Stimulated activated naive CD8-positive, alpha-beta T cell treated with anti-CD3 and anti-CD28 coated beads, Interleukin-15, Interleukin-2, amounts not matched to agents 100 ng/mL and 50 ng/mL, for 24 hours (primary cell): ENCODE measurements around the gene NEBL.

Experiments used
- H3K27ac Mint-ChIP-seq: one replicate; pipeline ENCODE4 v1.8.0; 2021; ENCODE audit warnings: mild to moderate bottlenecking, mixed read lengths
- H3K27me3 Mint-ChIP-seq: one replicate; pipeline ENCODE4 v1.8.0; 2021; ENCODE audit warnings: mixed read lengths
- H3K36me3 Mint-ChIP-seq: one replicate; pipeline ENCODE4 v1.8.0; 2021; ENCODE audit warnings: low read depth, mixed read lengths
- H3K4me1 Mint-ChIP-seq: one replicate; pipeline ENCODE4 v1.8.0; 2021; ENCODE audit warnings: low read depth, mixed read lengths
- H3K4me3 Mint-ChIP-seq: one replicate; pipeline ENCODE4 v1.8.0; 2021; ENCODE audit warnings: mild to moderate bottlenecking, mixed read lengths
- H3K9me3 Mint-ChIP-seq: one replicate; pipeline ENCODE4 v1.8.0; 2021; ENCODE audit warnings: mixed read lengths

NEBL gene

DNA sequence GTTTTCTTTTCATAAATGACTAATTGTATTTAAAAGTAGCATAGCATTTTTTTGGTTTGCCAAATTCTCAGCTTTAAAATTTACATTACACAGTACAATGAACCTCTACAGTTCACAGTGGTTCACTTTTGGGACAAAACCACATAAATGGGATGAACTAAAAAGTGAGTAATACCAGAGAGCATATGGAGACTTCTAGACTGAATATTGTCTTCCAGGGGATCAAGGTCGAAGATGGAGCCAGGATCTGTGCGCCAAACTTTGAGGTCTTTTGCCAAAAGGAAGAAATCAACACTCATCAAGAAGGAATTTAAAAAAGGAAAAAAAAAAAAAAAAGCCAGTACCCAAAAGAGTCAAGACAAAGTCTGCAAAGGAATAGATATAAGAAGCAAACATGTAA, 87.5 kb downstream of the NEBL start:
- no peak overlapping the region for H3K4me3 Mint-ChIP-seq
- H3K36me3 Mint-ChIP-seq: no peaks in the 10 kb centered on the region
- H3K27me3 Mint-ChIP-seq: no peaks in the 10 kb centered on the region
- H3K9me3 Mint-ChIP-seq: no peaks in the 10 kb centered on the region
- no peak overlapping the region for H3K27ac Mint-ChIP-seq
- H3K4me1 Mint-ChIP-seq: no peaks in the 10 kb centered on the region

DNA sequence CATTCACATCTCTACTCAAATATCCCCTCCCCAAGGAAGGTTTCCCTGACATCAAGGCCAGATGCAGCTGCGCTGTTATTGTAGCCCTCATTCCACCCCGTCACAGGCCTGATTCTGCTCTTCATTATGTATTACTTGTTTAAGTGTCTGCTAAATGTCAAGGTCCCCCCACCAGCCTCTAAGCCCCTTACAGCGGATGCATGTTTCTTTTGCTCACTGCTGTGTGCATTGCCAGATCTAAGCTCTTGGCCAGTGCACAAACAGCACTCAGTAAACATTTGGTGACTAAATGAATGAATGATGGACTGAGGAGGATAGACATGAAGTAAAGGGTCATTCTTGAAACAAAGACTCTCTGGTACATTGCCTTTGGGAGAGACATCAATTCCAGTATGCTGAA, 90.6 kb downstream of the NEBL start:
- H3K4me3 Mint-ChIP-seq: no peak overlapping the region
- no peaks in the 10 kb centered on the region for H3K9me3 Mint-ChIP-seq

DNA sequence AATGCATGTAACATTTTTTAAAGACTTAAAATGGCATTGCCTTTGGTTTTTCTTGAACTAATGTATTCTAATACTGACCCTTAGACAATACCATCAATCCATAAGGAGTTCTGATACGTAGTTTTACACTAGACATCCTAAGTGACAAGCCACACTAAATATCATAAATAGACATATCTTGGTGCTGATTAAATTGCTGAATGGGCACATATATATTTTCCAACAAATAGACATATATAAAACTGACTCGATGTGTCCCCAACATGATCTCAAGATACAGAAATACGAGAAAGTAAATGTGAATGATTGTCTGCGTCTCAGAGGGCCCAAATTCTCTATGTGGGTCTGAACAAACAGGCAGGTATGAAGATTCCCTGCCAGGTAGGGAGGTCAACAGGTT, 99.8 kb downstream of the NEBL start:
- Mint-ChIP-seq H3K4me3 (no peak overlapping the region), H3K27me3 (no peaks in the 10 kb centered on the region), H3K27ac (no peak overlapping the region), H3K9me3 (peaks cover 5% of the 10 kb centered on the region), H3K4me1 (no peaks in the 10 kb centered on the region), H3K36me3 (no peaks in the 10 kb centered on the region)

More for the DNA sequence above, 90.6 kb downstream of the NEBL start:
- H3K36me3 Mint-ChIP-seq: no peaks in the 10 kb centered on the region
- no peaks in the 10 kb centered on the region for H3K27me3 Mint-ChIP-seq
- no peaks in the 10 kb centered on the region for H3K4me1 Mint-ChIP-seq
- H3K27ac Mint-ChIP-seq: no peak overlapping the region

DNA sequence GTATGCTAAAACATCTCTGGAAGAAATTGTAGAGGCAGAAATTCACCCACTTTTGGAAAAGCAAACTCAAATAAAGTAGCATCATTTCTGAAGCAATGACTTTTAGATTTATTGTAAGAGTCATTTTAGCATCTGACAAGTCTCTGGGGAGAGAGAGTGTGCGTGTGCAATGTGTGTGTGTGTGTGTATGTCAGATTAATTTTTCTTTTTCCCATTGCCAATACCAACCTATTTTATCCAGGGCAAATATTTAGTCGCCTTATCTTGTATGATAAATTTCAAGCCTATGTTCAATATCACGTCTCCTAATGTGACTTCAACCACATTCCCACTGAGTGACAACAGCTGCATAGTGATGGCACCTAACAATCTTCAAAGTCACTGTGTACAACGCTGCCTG, 101.7 kb downstream of the NEBL start:
- H3K36me3 Mint-ChIP-seq: no peaks in the 10 kb centered on the region

DNA sequence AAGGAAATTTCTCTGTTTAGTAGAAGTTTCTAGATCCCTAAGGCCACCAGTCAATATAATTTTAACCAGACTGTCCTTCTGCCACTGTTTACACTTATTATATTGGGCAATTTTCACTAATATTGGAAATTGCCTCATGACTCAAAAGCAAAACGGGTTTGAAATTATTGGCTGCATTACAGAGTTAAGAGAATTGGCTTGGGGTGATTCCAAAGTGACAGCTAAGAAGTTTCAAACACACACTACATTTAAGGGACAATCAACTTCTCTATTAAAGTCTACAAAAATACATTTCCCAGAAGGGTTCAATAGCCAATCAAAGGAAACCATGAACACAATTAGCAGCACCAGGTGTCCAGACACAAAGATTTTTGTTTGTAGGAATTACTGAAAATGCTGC, 111.9 kb downstream of the NEBL start:
- Mint-ChIP-seq H3K9me3 (no peaks in the 10 kb centered on the region), H3K27me3 (no peaks in the 10 kb centered on the region), H3K4me1 (no peaks in the 10 kb centered on the region), H3K27ac (no peak overlapping the region), H3K36me3 (no peaks in the 10 kb centered on the region), H3K4me3 (no peak overlapping the region)

More for the DNA sequence above, 101.7 kb downstream of the NEBL start:
- peaks cover 9% of the 10 kb centered on the region for H3K9me3 Mint-ChIP-seq
- no peaks in the 10 kb centered on the region for H3K27me3 Mint-ChIP-seq
- no peak overlapping the region for H3K27ac Mint-ChIP-seq
- no peaks in the 10 kb centered on the region for H3K4me1 Mint-ChIP-seq
- no peak overlapping the region for H3K4me3 Mint-ChIP-seq

DNA sequence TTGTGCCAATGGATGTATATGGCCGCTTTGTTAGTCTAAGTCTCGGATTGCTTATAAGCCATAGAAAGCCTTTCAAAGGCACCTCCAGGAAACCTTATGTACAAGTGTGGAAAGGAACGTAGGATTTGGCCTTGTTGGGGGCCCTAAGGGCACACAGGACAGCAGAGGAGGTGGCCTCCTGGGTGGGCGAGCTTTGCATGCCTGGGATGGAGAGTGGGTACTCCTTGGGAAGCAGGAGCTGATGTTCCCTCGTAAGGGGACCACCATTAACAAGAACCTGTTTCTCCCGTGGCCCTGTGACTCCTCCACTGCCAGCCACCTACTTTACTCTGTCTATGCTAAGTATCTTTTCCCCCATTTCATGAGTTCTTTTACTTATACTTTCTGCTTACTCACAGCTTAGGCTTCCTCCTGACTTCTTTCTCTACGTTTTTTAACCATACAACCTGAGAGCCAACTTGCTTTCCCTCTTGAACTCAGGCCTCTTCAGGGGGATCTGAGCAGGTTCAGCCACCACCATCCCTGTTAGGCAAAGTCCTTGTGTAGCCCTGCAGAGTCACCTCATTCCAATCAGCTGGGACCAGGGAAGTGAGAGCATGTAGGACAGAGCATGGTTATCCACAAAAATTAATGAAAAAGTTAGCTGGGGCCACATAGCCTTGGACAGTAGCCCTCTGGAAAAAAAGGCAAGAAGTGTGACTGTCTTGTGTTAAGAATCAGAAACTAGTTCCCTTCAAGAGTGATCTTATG, 118.9 kb downstream of the NEBL start:
- H3K27ac Mint-ChIP-seq: no peak overlapping the region
- no peak overlapping the region for H3K4me3 Mint-ChIP-seq
- no peaks in the 10 kb centered on the region for H3K27me3 Mint-ChIP-seq
- H3K9me3 Mint-ChIP-seq: no peaks in the 10 kb centered on the region
- no peaks in the 10 kb centered on the region for H3K4me1 Mint-ChIP-seq
- no peaks in the 10 kb centered on the region for H3K36me3 Mint-ChIP-seq

DNA sequence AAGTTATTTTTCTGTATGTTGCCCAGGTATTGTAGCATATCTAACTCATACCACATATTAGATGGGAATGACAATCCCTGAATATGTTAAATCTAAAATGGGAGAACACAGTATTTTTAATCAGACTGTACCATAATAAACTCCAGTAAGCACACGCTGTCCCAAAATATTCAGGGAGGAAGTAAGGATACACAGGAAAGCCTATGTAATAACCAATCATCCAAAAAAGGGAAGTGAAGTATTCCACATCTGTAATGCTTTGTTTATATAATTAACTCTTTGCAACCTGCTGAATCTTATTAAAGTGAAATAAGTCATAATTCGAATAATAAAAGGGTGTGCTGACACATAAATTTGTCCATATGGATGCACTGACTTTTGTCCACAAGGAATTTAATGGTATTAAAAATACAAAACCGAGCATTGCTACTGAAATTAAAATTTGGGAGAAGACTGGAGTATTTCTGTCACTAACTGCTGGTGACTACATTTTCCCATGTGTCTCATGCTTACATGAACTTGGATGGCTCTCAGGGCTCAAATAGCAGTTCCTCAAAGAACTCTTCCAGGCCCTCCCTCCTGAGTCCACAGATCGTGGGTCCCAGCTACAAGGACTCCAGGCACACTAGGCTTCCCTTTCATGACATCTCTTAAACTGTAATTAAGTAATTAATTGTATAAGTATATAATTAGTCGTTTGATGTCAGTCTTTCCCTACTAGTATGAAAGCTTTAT, 120.6 kb downstream of the NEBL start:
- Mint-ChIP-seq H3K36me3 (no peaks in the 10 kb centered on the region), H3K4me3 (no peak overlapping the region), H3K9me3 (no peaks in the 10 kb centered on the region), H3K27me3 (no peaks in the 10 kb centered on the region), H3K27ac (no peak overlapping the region), H3K4me1 (no peaks in the 10 kb centered on the region)

DNA sequence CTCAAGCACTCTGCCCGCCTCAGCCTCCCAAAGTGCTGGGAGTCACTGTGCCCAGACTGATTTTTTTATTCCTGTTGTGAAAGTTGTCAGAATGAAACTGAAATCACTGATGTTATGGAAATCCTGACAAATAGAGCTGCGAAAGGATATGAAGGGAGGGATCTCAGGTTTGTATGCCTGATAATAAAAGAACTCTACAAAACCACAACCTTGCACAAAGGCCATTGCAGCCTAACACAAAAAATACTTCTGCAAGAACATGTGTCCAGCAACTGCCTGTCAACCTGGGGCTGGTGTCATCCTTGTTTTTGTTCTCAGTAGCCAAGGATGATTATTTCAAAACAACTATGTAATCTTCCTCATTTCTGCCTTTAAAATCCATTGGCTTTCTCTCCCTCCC, 126.1 kb downstream of the NEBL start:
- H3K27me3 Mint-ChIP-seq: no peaks in the 10 kb centered on the region
- no peaks in the 10 kb centered on the region for H3K9me3 Mint-ChIP-seq
- no peaks in the 10 kb centered on the region for H3K36me3 Mint-ChIP-seq
- H3K4me1 Mint-ChIP-seq: no peaks in the 10 kb centered on the region
- no peak overlapping the region for H3K4me3 Mint-ChIP-seq
- H3K27ac Mint-ChIP-seq: no peak overlapping the region

DNA sequence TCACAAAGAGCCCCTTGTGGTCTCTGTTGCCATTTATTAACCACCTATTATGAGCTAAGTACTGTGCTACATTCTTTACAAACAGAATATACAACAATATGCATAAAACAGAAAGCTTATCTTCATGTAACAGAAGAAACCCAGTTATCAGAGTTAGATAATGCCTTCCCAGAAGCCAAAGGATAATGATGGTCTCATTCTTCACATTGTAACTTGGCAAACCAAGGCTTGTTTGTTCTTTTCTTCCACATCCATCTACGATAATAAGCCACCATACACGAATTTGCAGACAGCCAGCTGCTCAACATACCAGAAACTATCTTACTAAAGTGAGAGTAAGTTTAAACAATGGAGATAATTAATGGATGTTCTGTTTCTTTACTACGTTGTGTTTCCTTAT, 127.6 kb downstream of the NEBL start:
- Mint-ChIP-seq H3K27ac (no peak overlapping the region), H3K27me3 (no peaks in the 10 kb centered on the region), H3K36me3 (no peaks in the 10 kb centered on the region), H3K9me3 (no peaks in the 10 kb centered on the region), H3K4me1 (no peaks in the 10 kb centered on the region), H3K4me3 (no peak overlapping the region)

DNA sequence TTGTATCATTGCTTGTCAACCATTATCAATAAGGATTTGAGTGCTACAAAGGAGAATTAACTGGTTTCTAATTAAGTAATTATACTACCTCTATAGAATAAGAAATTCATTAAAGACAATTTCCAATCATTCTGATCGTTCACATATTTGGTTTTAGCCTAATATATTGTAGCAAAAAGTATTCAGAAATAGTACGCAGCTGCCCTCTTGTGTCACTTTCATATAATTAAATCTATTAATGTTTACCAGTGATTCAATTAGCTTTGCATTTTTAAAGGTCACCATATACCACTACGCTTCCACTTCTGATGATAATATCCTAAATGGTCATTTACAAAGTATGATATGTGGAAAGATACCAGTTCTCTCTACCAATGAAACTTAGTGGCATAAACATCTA, 128.3 kb downstream of the NEBL start:
- no peaks in the 10 kb centered on the region for H3K9me3 Mint-ChIP-seq
- no peaks in the 10 kb centered on the region for H3K4me1 Mint-ChIP-seq
- H3K4me3 Mint-ChIP-seq: no peak overlapping the region
- no peaks in the 10 kb centered on the region for H3K27me3 Mint-ChIP-seq
- no peaks in the 10 kb centered on the region for H3K36me3 Mint-ChIP-seq
- H3K27ac Mint-ChIP-seq: no peak overlapping the region

DNA sequence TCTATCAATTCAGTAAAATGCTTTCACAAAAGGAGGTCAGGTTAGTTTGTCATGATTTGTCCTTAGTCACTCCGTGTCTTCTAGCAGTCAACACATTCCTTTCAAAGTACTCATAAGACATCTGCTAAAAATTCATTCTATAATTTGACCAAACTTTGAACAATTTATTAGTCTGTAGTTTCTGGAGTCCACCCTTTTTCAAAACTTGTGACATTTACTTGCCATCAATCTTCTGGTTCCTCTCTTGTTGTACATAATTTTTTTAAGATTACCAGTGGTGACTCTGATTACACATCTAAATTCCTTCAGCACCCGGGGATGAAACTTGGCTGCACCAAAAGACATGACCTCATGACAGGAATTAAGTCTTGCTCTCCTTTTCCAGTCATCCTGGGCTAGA, 130.1 kb downstream of the NEBL start:
- no peaks in the 10 kb centered on the region for H3K36me3 Mint-ChIP-seq
- no peaks in the 10 kb centered on the region for H3K4me1 Mint-ChIP-seq
- no peaks in the 10 kb centered on the region for H3K9me3 Mint-ChIP-seq
- H3K4me3 Mint-ChIP-seq: no peak overlapping the region
- H3K27ac Mint-ChIP-seq: no peak overlapping the region
- no peaks in the 10 kb centered on the region for H3K27me3 Mint-ChIP-seq

DNA sequence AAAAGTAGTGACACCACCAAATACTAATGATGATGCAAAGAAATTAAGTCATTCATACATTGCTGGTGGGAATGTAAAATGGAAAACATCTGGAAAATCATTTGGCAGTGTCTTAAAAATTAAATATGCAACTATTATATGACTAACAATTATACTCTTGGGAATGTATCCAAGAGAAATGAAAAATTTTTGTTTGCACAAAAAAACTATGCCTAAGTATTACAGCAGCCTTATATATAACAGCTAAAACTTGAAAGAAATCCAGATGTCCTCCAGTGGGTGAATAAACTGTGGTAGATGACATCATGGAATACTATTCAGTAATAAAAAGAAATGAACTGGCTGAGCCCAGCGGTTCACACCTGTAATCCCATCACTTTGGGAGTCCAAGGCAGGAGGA, 132.0 kb downstream of the NEBL start:
- Mint-ChIP-seq H3K9me3 (peaks cover 3% of the 10 kb centered on the region), H3K36me3 (no peaks in the 10 kb centered on the region), H3K27me3 (peaks cover 3% of the 10 kb centered on the region), H3K4me1 (no peaks in the 10 kb centered on the region), H3K4me3 (no peak overlapping the region), H3K27ac (no peak overlapping the region)

DNA sequence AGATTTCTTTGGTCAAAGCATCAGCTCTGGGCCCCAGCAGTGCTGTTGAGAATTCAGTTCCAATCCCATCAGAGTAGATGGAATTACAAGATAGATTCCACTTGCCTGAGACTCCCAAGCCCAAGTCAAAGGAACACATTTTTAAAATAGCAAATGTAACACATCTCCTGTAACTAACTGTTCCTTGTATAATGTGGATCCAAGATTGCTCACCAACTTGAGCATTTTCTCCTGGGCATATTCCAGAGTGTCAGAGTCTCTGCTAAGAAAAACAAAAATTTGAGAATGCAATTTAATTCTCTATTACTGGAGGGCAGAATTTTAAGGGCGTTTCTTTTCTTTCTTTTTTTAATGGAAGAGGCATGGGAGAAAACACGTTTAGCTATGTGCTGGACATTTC, 136.7 kb downstream of the NEBL start:
- Mint-ChIP-seq H3K9me3 (peaks cover 13% of the 10 kb centered on the region), H3K27me3 (peaks cover 3% of the 10 kb centered on the region), H3K36me3 (no peaks in the 10 kb centered on the region), H3K4me3 (no peak overlapping the region), H3K4me1 (no peaks in the 10 kb centered on the region), H3K27ac (no peak overlapping the region)

DNA sequence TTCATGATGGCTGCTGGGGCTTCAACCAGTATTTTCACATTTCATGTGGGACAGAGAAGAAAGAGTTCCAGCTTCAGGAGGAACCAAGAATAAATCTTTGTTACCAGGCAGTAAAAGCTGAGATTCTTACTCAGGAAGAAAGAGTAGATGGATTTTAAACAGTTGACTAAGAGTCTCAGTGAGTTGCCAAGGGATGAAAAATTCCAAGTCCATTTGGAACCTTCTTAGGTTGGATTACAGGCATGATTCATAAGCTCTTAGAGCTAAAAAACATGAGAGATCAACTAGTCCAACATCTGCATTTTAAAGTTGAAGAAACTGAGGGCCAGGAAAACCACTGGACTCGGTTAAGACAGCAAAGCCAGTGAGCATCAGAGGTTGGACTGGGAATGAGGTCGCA, 148.6 kb downstream of the NEBL start:
- H3K27ac Mint-ChIP-seq: no peak overlapping the region
- peaks cover 4% of the 10 kb centered on the region for H3K36me3 Mint-ChIP-seq
- no peaks in the 10 kb centered on the region for H3K27me3 Mint-ChIP-seq
- H3K4me1 Mint-ChIP-seq: no peaks in the 10 kb centered on the region
- no peak overlapping the region for H3K4me3 Mint-ChIP-seq
- H3K9me3 Mint-ChIP-seq: peaks cover 15% of the 10 kb centered on the region

DNA sequence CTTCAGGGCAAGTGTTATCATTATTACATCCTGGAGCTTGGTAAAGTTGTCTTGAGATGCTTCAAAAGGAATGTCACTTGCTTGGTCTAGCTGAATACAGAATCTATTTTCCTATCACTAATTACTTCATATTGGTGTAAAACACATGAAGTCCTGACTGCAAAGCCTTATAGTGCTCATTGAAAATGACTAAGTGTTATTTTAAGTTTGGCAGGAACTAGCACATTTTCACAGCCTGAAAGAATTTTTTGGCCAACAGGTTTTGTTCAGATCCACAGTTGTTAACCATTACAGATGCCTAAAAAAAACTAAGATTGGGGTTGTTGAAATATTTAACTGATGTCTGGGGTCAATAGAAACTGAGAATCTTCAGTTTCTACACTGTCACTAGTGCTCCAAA, 149.3 kb downstream of the NEBL start:
- no peaks in the 10 kb centered on the region for H3K4me1 Mint-ChIP-seq
- no peaks in the 10 kb centered on the region for H3K27me3 Mint-ChIP-seq
- peaks cover 15% of the 10 kb centered on the region for H3K9me3 Mint-ChIP-seq

DNA sequence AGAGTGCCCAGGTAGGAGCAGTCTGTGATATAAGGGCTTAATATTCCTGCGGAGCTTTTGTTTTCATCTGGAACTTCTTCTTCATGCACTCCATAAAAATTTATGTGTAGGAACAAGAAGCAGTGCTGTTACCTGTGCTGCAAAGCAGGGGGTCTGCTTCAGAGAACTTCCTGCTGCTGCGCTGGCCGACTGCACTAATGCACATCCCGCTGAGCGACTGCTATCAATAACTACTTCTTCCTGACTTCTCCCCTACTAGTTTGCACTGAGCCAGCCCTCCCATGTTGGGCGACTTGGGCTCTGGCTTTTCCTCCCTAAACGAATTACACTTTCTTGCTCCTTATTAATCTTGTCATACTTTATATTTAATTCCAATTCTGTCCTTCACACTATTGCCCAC, 150.3 kb downstream of the NEBL start:
- H3K9me3 Mint-ChIP-seq: peaks cover 16% of the 10 kb centered on the region
- no peaks in the 10 kb centered on the region for H3K27me3 Mint-ChIP-seq
- H3K4me1 Mint-ChIP-seq: no peaks in the 10 kb centered on the region
- no peak overlapping the region for H3K27ac Mint-ChIP-seq
- H3K36me3 Mint-ChIP-seq: peaks cover 4% of the 10 kb centered on the region
- no peak overlapping the region for H3K4me3 Mint-ChIP-seq

More for the DNA sequence above, 149.3 kb downstream of the NEBL start:
- no peak overlapping the region for H3K27ac Mint-ChIP-seq
- H3K4me3 Mint-ChIP-seq: no peak overlapping the region
- H3K36me3 Mint-ChIP-seq: peaks cover 4% of the 10 kb centered on the region
